AG09319 (cell line): ENCODE data around the gene LSAMP.

Experiments used
- DNase-seq: peaks from one replicate; pipeline ENCODE4 v3.0.0-alpha.2; 2010; ENCODE audit warnings: low read depth; ENCODE audit errors: extremely low read depth
- TF ChIP-seq, protein P1 (sequence below): IDR thresholded peaks from 2 replicates; pipeline ENCODE4 v1.5.1; 2011; ENCODE audit warnings: low read depth, mild to moderate bottlenecking, inconsistent platforms, low read length, moderate library complexity

The LSAMP gene

DNA sequence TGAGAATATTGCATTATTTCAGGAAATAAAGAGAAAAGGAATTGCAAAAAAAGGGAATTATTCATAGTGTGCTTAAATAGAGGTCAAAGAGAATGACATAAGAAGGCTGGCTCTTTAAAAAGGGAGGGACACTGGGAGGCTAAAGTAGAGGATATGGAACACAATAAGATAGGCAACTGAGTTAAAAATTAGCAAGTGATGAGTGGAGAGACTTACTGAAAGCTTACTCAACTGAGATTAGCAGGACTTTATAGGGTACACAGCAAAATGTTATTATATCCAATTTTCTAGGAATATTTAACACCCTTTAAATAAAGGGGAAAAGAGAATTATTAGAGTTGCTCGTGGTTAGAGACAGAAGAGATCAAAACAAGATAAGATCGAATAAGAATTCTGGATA lies 375.2 kb downstream of the LSAMP start:
- DNase-seq = no peak
- TF ChIP-seq, protein P1, sequence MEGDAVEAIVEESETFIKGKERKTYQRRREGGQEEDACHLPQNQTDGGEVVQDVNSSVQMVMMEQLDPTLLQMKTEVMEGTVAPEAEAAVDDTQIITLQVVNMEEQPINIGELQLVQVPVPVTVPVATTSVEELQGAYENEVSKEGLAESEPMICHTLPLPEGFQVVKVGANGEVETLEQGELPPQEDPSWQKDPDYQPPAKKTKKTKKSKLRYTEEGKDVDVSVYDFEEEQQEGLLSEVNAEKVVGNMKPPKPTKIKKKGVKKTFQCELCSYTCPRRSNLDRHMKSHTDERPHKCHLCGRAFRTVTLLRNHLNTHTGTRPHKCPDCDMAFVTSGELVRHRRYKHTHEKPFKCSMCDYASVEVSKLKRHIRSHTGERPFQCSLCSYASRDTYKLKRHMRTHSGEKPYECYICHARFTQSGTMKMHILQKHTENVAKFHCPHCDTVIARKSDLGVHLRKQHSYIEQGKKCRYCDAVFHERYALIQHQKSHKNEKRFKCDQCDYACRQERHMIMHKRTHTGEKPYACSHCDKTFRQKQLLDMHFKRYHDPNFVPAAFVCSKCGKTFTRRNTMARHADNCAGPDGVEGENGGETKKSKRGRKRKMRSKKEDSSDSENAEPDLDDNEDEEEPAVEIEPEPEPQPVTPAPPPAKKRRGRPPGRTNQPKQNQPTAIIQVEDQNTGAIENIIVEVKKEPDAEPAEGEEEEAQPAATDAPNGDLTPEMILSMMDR = no peak

DNA sequence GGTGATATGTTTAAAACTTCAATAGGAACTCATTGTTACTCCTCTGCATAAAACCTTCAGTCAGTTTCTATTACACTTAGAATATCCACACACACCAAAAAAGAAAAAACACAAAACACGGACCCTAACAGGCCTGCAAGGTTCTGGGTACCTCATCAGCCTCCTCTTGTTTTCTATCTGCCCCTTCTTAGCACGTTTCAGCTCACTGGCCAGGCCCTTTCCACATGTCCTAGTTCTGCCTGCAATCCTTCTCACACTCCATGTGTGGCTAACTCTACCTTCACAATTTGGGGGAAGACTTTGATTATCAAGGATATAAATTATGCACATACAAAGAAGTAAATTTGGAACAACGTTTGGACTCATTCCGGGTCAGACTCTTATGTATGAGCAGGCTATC lies 376.3 kb downstream of the LSAMP start:
- no peak for DNase-seq
- TF ChIP-seq, protein P1 = no peak

DNA sequence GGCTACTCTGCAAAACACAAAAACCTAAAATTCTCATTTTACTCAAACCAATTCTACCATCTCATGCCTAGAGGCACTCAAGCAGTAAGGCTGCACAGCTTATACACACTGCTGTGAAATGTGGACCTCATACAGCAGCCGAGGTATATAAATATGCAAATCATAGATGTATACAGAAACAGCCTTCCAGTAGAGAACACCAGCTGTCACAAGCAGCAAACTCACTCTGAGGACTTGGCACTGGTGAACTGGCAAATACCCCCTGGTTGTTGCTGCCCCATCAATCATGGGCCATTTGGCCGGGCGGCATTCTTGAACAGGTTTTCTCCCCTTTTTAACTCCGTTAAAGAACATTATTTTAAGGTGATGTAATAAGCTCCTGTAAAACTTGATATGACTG lies 378.0 kb downstream of the LSAMP start:
- TF ChIP-seq, protein P1 = no peak

DNA sequence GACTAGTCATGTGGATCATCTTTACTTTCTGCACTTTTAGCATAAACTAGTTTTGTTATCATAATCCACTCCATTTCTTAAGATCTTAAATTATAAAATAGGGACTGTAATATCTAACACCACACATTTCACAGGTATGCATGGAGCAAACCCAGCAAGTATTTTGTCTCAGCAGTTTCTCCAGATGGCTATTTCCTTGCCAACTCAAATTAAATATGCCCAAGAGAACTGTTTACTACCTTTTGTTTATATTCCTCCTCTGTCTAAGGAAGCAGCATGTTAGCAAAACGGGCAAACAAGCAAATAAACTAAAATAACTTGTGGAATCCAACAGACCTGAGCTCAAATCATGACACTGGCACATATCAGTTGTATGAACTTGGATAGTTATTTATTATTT lies 379.8 kb downstream of the LSAMP start:
- TF ChIP-seq, protein P1 = no peak
- no peak for DNase-seq

More for the DNA sequence above, 378.0 kb downstream of the LSAMP start:
- no peak for DNase-seq

DNA sequence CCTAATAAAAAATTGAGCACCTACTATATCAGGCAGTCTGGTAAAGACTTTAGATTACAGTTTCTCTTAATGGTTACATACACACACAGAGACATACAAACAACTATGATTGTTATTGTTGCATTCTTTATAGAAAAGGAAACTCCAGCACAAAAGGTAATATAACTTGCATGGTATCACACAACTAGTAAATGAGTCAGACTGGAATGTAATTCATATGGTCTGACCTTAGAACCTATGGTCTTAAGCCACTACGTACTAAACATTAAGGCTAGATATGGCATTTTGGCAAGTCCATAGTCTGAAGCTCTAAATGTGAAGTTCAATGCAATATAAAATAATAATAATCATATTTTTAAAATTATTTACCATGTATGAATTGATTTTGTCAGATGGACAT lies 380.6 kb downstream of the LSAMP start:
- DNase-seq = no peak
- TF ChIP-seq, protein P1 = no peak

DNA sequence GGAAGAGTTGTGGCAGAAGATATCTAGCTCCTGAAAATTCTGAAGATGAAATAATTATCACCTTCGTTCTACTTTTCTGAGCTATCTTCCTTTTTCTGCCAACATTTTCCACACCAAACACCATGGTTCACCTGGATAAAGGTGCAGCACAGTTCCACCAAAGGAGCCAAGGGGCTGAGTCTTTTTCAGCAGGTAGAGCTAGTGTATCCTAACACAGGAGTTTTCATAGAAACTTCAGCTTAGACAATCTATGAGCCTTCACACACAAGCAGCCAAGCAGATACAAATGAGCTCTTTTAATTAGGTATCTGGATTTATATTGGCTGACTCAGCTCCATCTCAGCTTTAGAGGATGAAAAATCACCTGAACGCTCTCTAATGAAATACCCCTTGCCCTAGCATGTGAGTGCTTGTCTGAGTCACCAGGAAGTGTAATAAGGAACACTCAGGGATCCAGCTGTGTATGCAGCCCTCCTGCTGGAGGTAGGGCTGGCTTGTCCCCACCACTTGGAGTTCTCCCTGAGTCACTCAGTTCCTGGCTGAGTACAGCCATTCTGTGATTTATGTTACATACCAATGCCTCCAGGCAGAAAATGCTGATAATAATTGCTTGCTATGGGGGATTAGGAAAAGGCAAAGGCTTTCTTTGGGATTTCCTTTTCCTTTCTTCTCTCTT lies 385.7 kb downstream of the LSAMP start:
- DNase-seq = no peak
- TF ChIP-seq, protein P1 = no peak

DNA sequence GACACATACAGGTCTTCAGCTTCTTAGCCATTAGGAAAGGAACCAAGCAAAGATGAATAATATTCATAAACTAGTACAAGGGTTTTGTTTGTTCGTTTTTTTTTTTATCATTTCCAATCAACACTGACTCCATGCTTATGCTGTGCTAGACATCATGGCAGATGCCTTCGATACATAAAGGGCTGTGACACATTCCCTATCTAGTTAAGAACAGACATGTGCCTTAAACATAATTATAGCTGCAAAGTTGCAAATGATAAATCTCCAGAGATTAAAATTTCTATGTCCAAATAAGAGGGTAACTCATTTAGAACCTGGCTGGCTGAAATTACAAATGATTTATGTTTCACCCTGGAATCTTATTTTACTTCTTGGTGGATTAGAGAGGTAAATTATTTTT lies 386.4 kb downstream of the LSAMP start:
- TF ChIP-seq, protein P1 = no peak
- DNase-seq = no peak
